Ovary (tissue), 9 donors: Measurements from ENCODE around the gene UBR3. TPM values are rescaled to one million over a fixed set of nuclear protein-coding genes. Genes with fewer than 3 reads are reported as not detected.

Source experiments
- DNase-seq, 5 donors: peaks; one replicate each; pipeline ENCODE4 v3.0.0-alpha.2; 2019 to 2020
- H3K27ac ChIP-seq, 2 donors: fragments of 200-600 bp; one replicate each; pipeline versions ENCODE4 v1.5.1 to v1.8.0; 2019 to 2022
- H3K27me3 ChIP-seq: fragments of 200-600 bp; one replicate; pipeline ENCODE4 v1.8.0; 2022
- H3K36me3 ChIP-seq: fragments of 200-600 bp; sonication (generic); one replicate; pipeline ENCODE4 v1.5.1; 2019
- H3K4me1 ChIP-seq: one replicate; pipeline ENCODE4 v1.8.1; 2013; ENCODE audit warnings: mild to moderate bottlenecking, moderate library complexity; ENCODE audit not compliant: insufficient read depth
- H3K4me3 ChIP-seq: fragments of 200-600 bp; sonication (generic); one replicate; pipeline ENCODE4 v1.5.1; 2017
- H3K9me3 ChIP-seq, 2 donors: fragments of 200-600 bp in 1 of 2; sonication (generic) in 1 of 2; one replicate each; pipeline versions ENCODE4 v1.5.1 to v1.8.1; 2013 to 2019; ENCODE audit warnings: mild to moderate bottlenecking in 1 of 2, moderate library complexity in 1 of 2
- EP300 ChIP-seq: sonication (generic); formaldehyde crosslinking; IDR thresholded peaks from one replicate; pipeline ENCODE4 v1.6.1; 2017; ENCODE audit warnings: antibody characterized with exemption
- POLR2A ChIP-seq: fragments of 450-650 bp; IDR thresholded peaks from one replicate; pipeline ENCODE4 v1.6.1; 2017; ENCODE audit warnings: antibody characterized with exemption, mild to moderate bottlenecking, moderate library complexity
- WGBS, 3 donors: extraction: QIAGEN DNeasy Blood & Tissue Kit in 1 of 3; methylation state at CpG; one replicate each; pipeline versions ENCODE4 v1.1.5 to v1.1.7; 2013 to 2017; 5-methylcytosine and 5-hydroxymethylcytosine counted together
- intact Hi-C, 4 donors: fragments of 100-400 bp; cut with DNase I; formaldehyde crosslinking; loops; one replicate each; pipeline versions ENCODE4 v1.11.0 to v1.15.1; 2022 to 2023
- polyA plus RNA-seq, 2 donors: library from polyadenylated mRNA; stranded (reverse); fragments of 200-250 nt in 1 of 2; fragments of 350-450 nt in 1 of 2; fragmentation: Illumina TruSeq in 1 of 2; extraction: RNeasy Lipid Tissue Mini Kit (QIAGEN cat#74804) in 1 of 2; gene quantifications; one replicate each; pipeline ENCODE4 v1.2.3, GENCODE V29; 2013 to 2014
- total RNA-seq, 7 donors: library from RNA; depleted of rRNA in 2 of 7; stranded (reverse); fragments of >200 nt in 2 of 7; fragmentation: NEBNext Ultra II Directional in 3 of 7; extraction: Animal tissue kit (Norgen Biotek cat#: 25700) in 3 of 7; gene quantifications; one replicate each; pipeline versions ENCODE4 v1.1.0 to v1.2.4, GENCODE V29; 2016 to 2023
- TF ChIP-seq, protein P1 (sequence below), 3 donors: fragments of 450-650 bp in 2 of 3; fragments of 200-600 bp in 1 of 3; IDR thresholded peaks; one replicate each; pipeline versions ENCODE4 v1.5.1 to v1.8.0; 2016 to 2022; ENCODE audit warnings: antibody characterized with exemption in 3 of 3, mild to moderate bottlenecking in 1 of 3
- donor health status: DM: no; HTN: no; CAD: no; lungs with moderate emphysema.
- donor health status: DM: no; HTN: no; CAD: no.
- donor health status: Bipolar disorder and iron deficiency.
- donor health status: DM: yes; HTN: yes; CAD: no.
- donor health status: DM: no; HTN: no; CAD: no.
- donor health status: DM: yes; HTN: yes; CAD: no.

Gene UBR3
- total and polyA plus RNA-seq, 9 donors = 13.6 to 63.4 (median 45.1) TPM

GRCh38 chr2:170019060-170019805 is 192.0 kb downstream of the UBR3 start:
- TF ChIP-seq POLR2A = no peak

GRCh38 chr2:170020777-170021176 is 193.5 kb downstream of the UBR3 start:
- 32 to 39% (median 39%) methylated on average over 1 of the region's 1 CpG for WGBS, 3 donors
- Histone ChIP-seq H3K36me3 (no peaks in the 10 kb centered on the region), H3K27ac (no peak overlapping the region), H3K9me3 (no peaks in the 10 kb centered on the region), H3K4me3 (no peak overlapping the region), H3K4me1 (peaks cover 2% of the 10 kb centered on the region), H3K27me3 (no peaks in the 10 kb centered on the region)
- intact Hi-C loops = no loop called here
- TF ChIP-seq, protein P1, sequence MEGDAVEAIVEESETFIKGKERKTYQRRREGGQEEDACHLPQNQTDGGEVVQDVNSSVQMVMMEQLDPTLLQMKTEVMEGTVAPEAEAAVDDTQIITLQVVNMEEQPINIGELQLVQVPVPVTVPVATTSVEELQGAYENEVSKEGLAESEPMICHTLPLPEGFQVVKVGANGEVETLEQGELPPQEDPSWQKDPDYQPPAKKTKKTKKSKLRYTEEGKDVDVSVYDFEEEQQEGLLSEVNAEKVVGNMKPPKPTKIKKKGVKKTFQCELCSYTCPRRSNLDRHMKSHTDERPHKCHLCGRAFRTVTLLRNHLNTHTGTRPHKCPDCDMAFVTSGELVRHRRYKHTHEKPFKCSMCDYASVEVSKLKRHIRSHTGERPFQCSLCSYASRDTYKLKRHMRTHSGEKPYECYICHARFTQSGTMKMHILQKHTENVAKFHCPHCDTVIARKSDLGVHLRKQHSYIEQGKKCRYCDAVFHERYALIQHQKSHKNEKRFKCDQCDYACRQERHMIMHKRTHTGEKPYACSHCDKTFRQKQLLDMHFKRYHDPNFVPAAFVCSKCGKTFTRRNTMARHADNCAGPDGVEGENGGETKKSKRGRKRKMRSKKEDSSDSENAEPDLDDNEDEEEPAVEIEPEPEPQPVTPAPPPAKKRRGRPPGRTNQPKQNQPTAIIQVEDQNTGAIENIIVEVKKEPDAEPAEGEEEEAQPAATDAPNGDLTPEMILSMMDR (IDR thresholded peaks at IDR 0.05) = no peak
- no peak for TF ChIP-seq EP300
- DNase-seq = no peak

More at GRCh38 chr2:170019060-170019805, 192.0 kb downstream of the UBR3 start:
- 96 to 100% (median 97%) methylated on average over 5 of the region's 5 CpGs for WGBS, 3 donors
- Histone ChIP-seq H3K4me1 (peaks cover 2% of the 10 kb centered on the region), H3K36me3 (no peaks in the 10 kb centered on the region), H3K4me3 (no peak overlapping the region), H3K27ac (no peak overlapping the region), H3K27me3 (no peaks in the 10 kb centered on the region), H3K9me3 (no peaks in the 10 kb centered on the region)
- intact Hi-C loops = no loop called here
- no peak for DNase-seq

GRCh38 chr2:170022692-170023091 is 195.4 kb downstream of the UBR3 start:
- H3K9me3 ChIP-seq = no peaks in the 10 kb centered on the region
- no peak for TF ChIP-seq POLR2A
- no peaks in the 10 kb centered on the region for H3K36me3 ChIP-seq
- peaks cover 2% of the 10 kb centered on the region for H3K4me1 ChIP-seq
- H3K4me3 ChIP-seq = no peak overlapping the region
- H3K27ac ChIP-seq = no peak overlapping the region
- H3K27me3 ChIP-seq = no peaks in the 10 kb centered on the region
- DNase-seq = no peak
- intact Hi-C loops = no loop called here

DNA sequence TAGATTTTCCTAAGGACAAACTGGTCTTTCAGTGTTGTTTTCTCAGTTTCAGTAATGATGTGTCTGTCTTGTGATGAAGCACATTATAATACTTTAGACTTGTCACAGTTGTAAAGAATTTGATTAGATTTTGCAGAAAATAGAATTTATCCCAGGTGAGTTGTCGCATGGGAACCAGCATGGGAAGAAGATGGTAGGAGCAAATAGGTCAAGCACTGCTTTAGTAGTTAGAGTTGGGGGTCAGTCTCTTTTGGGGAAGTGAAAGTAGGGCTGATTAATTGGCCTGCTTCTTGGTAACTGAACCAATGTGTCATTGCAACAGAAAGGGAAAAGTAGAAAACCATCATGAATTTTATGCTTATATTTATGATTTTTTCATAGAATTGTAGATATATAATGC is 197.5 kb downstream of the UBR3 start:
- TF ChIP-seq, protein P1 (IDR thresholded peaks at IDR 0.05) = no peak
- no peaks in the 10 kb centered on the region for H3K4me1 ChIP-seq
- H3K4me3 ChIP-seq = no peak overlapping the region
- no peaks in the 10 kb centered on the region for H3K27me3 ChIP-seq
- H3K36me3 ChIP-seq = no peaks in the 10 kb centered on the region
- intact Hi-C loops = no loop called here
- 96 to 100% (median 99%) methylated on average over 1 of the region's 1 CpG for WGBS, 3 donors
- H3K27ac ChIP-seq = no peak overlapping the region
- no peak for DNase-seq
- H3K9me3 ChIP-seq = no peaks in the 10 kb centered on the region

DNA sequence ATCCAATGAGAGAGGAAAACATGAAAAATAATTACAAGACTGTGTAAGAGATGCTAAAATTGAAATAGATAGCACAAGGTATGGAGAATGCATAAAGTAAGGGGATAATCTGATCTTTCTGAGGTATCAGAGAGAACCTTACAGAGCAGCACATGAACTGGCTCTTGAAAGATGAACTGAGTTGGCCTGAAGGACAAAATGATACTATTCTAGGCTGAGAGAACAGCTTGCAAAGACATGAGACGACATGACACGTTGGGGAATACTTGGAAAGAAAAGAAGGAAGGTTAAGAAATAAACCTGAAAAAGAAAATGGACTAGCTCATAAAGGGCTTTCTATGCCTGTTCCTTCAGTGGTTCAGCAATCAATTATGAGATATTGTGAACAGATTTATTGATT is 198.0 kb downstream of the UBR3 start:
- TF ChIP-seq EP300 = no peak
- TF ChIP-seq, protein P1 (IDR thresholded peaks at IDR 0.05) = no peak
- no peak for TF ChIP-seq POLR2A
- no peaks in the 10 kb centered on the region for H3K9me3 ChIP-seq
- H3K36me3 ChIP-seq = no peaks in the 10 kb centered on the region
- 93 to 99% (median 98%) methylated on average over 2 of the region's 2 CpGs for WGBS, 3 donors
- no peaks in the 10 kb centered on the region for H3K4me1 ChIP-seq
- no peaks in the 10 kb centered on the region for H3K27me3 ChIP-seq
- no peak overlapping the region for H3K4me3 ChIP-seq
- H3K27ac ChIP-seq = no peak overlapping the region
- no peak for DNase-seq
- intact Hi-C loops = no loop called here
